HG02943 (cell line): ENCODE data around the gene ADAMTS13.

Experiments used
- ATAC-seq: cut with Tn5 transposase; IDR thresholded peaks from one replicate; pipeline ENCODE4 v1.9.1; 2021; ENCODE audit warnings: mild to moderate bottlenecking, low read depth, moderate library complexity; ENCODE audit not compliant: unreplicated experiment

Gene ADAMTS13

GRCh38 chr9:133502112-133502511 is 79.9 kb downstream of the ADAMTS13 start:
- ATAC-seq, result no peak

DNA sequence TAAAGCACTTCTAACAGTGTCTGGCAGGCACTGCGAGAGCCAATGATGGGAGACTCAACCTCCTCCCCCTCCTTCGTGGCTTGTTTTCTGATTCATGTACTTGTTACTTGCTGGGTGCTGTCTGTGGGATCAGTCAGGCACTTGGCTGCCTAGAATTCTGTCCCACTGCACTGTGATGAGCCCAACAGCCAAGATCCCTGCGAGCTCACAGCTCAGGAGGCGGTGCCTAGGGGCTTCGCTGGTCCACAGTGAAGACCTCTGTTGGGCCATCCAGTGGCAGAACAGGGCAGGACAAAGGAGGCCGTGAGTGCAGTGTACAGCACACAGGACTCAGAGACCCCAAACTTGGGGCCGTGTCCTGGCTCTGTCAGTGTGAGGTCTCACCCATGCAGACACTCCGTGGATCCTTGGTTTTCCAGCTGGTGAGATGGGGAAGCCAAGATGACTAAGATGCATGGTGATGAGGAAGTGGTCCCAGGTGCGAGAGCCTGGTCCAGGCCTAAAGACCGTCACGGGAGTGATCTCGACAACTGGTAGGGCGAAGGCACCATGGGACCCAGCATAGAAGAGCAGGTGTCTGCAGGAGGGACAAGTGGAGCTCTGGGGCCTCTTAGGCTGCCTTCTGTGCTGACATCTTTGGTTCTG is 83.1 kb downstream of the ADAMTS13 start:
- no peak for ATAC-seq

DNA sequence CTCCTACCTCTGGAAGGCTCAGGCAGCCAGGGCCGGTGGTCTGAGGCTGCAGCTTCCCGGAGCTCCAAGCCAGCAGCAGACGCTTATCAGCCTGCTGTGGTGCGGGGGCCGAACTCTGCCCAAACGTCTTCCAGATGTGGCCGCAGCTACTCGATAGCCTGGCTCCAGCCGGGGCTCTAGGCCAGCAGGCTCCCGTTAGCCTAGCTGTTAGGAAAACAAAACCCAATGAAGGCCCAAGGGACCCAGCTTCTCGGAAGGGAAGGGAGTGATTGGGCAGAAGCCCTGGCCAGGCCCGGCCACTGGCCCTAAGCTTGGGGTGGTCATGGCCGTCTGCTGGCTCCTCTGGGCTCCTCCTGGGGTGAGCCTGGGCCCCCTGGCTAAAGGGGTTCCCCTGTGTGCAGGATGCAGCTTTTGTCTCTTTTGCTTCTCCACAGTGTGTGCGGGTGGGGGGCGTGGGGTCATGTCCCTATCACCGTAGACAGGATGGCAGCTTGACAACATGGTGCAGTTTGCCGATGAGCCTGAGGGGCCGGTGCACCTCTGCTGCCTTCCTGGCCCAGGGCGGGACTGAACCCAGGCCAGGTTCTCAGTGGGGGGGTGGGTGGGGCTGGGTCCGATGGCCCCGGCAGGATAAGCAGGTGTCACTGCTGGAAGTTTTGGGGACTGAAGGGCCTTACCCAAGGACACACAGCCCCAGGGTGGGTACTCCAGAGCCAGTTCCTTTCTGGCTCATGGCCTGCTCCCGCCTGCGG is 83.9 kb downstream of the ADAMTS13 start:
- ATAC-seq, result no peak

- no peak for ATAC-seq
Observed at GRCh38 chr9:133506653-133507038, 84.5 kb downstream of the ADAMTS13 start.

DNA sequence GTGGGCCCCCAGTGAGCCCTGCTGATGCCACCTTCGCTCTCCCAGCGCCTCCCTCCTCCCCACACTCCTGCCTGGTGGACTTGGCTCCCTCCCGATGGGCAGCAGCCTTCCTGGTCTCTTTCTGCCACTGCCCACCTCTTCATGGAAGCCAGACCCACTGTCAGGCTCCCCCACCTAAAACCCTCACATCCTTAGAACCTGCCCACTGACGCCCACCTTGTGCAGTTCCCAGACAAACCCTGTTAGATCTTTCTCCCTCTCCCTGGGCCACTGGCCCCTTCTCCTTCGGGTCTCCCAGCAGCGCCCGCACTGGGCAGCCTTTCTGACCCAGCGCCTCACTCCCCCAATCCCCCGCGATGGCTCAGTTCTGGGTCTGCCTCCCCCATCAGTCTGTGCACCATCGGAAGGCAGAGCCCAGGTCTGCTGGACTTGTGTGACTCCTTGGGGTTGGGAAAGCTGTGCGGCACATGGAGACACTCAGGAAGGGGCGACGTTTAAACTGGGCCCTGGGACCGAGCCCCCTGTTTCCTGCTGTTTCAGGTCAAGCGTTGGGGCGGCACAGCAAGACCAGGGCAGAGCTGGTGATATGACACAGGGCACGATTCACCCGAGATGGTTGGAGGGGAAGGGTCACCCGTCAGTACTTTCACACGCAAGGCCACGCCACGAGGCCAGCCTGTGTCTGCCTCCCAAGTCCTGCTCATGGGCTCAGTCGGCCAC is 85.2 kb downstream of the ADAMTS13 start:
- no peak for ATAC-seq

GRCh38 chr9:133508046-133508445 is 85.9 kb downstream of the ADAMTS13 start:
- no peak for ATAC-seq
